ENCODE results near the gene FASN. TPM values are rescaled to one million over a fixed set of nuclear protein-coding genes. Genes with fewer than 3 reads are reported as not detected.

FASN gene
- total and polyA plus RNA-seq, 2 of the 13 experiments (the other 11 are each of a cell fraction or from before 2014, with no cell fraction given), result 51.7 to 101 TPM

GRCh38 chr17:82065638-82066303 is 32.3 kb downstream of the FASN start, which contains the start of gene DUS1L (continued):
- TF ChIP-seq RFXAP (CRISPR knock-in tag; IDR thresholded peaks at IDR 0.05; ENCODE audit: borderline replicate concordance) (peak; percentile 91), JUND (CRISPR knock-in tag; IDR thresholded peaks at IDR 0.05) (peak; percentile 85), FLYWCH1 (CRISPR knock-in tag; IDR thresholded peaks at IDR 0.05) (no peak), MXD3 (CRISPR knock-in tag; IDR thresholded peaks at IDR 0.05) (peak; percentile 90), ZNF7 (CRISPR knock-in tag; IDR thresholded peaks at IDR 0.05) (peak; percentile 42; the same call in 1 of the 2 replicates), ZNF30 (CRISPR knock-in tag; IDR thresholded peaks at IDR 0.05) (no peak), NFE2 (CRISPR knock-in tag; IDR thresholded peaks at IDR 0.05) (0 out of 2 replicates have a peak, but pooled peaks have one; percentile 27), ZNF724P (CRISPR knock-in tag; IDR thresholded peaks at IDR 0.05; ENCODE audit: borderline replicate concordance) (peak; percentile 73; the same call in 1 of the 2 replicates), KAT2B (IDR thresholded peaks at IDR 0.05; ENCODE audit: borderline replicate concordance, low read depth, low read length) (no peak), MXD1 (CRISPR knock-in tag; IDR thresholded peaks at IDR 0.05) (peak; percentile 85), MZF1 (CRISPR knock-in tag; IDR thresholded peaks at IDR 0.05; ENCODE audit: borderline replicate concordance) (no peak), ZNF329 (CRISPR knock-in tag; IDR thresholded peaks at IDR 0.05; ENCODE audit: low read depth) (peak; percentile 90), SNAPC4 (CRISPR knock-in tag; IDR thresholded peaks at IDR 0.05) (no peak), RAD21 (CRISPR knock-in tag; IDR thresholded peaks at IDR 0.05) (peak; percentile 51; the same call in 1 of the 2 replicates), MBD4 (IDR thresholded peaks at IDR 0.05; ENCODE audit: borderline replicate concordance, low read length) (no peak), ZC3H4 (CRISPR knock-in tag; IDR thresholded peaks at IDR 0.05; ENCODE audit: borderline replicate concordance) (no peak)
- TF ChIP-seq, protein P1, sequence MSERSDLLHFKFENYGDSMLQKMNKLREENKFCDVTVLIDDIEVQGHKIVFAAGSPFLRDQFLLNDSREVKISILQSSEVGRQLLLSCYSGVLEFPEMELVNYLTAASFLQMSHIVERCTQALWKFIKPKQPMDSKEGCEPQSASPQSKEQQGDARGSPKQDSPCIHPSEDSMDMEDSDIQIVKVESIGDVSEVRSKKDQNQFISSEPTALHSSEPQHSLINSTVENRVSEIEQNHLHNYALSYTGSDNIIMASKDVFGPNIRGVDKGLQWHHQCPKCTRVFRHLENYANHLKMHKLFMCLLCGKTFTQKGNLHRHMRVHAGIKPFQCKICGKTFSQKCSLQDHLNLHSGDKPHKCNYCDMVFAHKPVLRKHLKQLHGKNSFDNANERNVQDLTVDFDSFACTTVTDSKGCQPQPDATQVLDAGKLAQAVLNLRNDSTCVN (CRISPR knock-in tag; IDR thresholded peaks at IDR 0.05; ENCODE audit: borderline replicate concordance), result peak; percentile 76; the same call in 1 of the 2 replicates

Measured in HepG2 (cell line).